Measurements from ENCODE around the gene RASGRP4. TPM values are rescaled to one million over a fixed set of nuclear protein-coding genes. Genes with fewer than 3 reads are reported as not detected.
"Not testable (repeated sequence)": the region's sequence is repeated elsewhere in the genome, so short reads cannot be mapped to it uniquely, and the experiment has no call there.

The RASGRP4 gene, protein sequence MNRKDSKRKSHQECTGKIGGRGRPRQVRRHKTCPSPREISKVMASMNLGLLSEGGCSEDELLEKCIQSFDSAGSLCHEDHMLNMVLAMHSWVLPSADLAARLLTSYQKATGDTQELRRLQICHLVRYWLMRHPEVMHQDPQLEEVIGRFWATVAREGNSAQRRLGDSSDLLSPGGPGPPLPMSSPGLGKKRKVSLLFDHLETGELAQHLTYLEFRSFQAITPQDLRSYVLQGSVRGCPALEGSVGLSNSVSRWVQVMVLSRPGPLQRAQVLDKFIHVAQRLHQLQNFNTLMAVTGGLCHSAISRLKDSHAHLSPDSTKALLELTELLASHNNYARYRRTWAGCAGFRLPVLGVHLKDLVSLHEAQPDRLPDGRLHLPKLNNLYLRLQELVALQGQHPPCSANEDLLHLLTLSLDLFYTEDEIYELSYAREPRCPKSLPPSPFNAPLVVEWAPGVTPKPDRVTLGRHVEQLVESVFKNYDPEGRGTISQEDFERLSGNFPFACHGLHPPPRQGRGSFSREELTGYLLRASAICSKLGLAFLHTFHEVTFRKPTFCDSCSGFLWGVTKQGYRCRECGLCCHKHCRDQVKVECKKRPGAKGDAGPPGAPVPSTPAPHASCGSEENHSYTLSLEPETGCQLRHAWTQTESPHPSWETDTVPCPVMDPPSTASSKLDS
- total RNA-seq, result not detected in 2 replicates

GRCh38 chr19:38425810-38426466 lies at the start of gene RASGRP4:
TSS of gene RASGRP4 (minus strand) at chr19:38426219. CDS start at chr19:38426091, 128 bp downstream.
- Histone ChIP-seq H3K27me3 (ENCODE audit: control insufficient read depth, insufficient read depth, low read length) (no peaks in the 10 kb centered on the region), H3K4me3 (ENCODE audit: low read depth, low read length) (no peak within 1 kb of the TSS), H3K36me3 (ENCODE audit: control insufficient read depth, insufficient read depth, low read length) (no peaks in the 10 kb centered on the region)
- no peak for TF ChIP-seq CTCF (IDR thresholded peaks at IDR 0.05; ENCODE audit: insufficient read depth, low read length, severe bottlenecking)
- FAIRE-seq (no peak), DNase-seq (ENCODE audit: low read depth) (no peak)

DNA sequence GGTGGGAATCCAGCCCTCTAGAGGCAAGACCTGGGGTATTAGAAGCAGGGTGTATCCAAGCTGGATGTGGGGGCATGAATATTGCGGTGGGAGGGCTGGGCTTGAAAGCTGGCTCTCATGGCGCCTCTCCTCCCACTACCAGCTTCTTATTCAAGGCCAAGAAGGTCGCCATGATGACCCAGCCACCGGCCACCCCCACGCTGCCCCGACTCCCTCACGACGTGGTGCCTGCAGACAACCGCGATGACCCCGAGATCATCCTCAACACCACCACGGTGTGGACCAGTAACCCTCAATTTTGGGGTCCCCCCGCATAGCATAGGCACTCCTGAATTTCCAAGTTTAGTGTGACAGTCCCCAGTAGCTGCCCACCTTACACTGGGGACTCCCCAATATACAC lies 49.2 kb upstream of the RASGRP4 start:
- no peak for TF ChIP-seq CTCF (IDR thresholded peaks at IDR 0.05; ENCODE audit: insufficient read depth, low read length, severe bottlenecking)
- H3K27me3 ChIP-seq (ENCODE audit: control insufficient read depth, insufficient read depth, low read length), result no peaks in the 10 kb centered on the region
- no peak for FAIRE-seq

GRCh38 chr19:38473201-38473600 lies 47.2 kb upstream of the RASGRP4 start:
- FAIRE-seq (no peak), DNase-seq (ENCODE audit: low read depth) (no peak)
- no peaks in the 10 kb centered on the region for H3K36me3 ChIP-seq (ENCODE audit: control insufficient read depth, insufficient read depth, low read length)
- no peak for TF ChIP-seq CTCF (IDR thresholded peaks at IDR 0.05; ENCODE audit: insufficient read depth, low read length, severe bottlenecking)
- no peaks in the 10 kb centered on the region for H3K27me3 ChIP-seq (ENCODE audit: control insufficient read depth, insufficient read depth, low read length)
- no peak overlapping the region for H3K4me3 ChIP-seq (ENCODE audit: low read depth, low read length)

More for the DNA sequence above, 49.2 kb upstream of the RASGRP4 start:
- no peak for DNase-seq (ENCODE audit: low read depth)
- no peaks in the 10 kb centered on the region for H3K36me3 ChIP-seq (ENCODE audit: control insufficient read depth, insufficient read depth, low read length)
- no peak overlapping the region for H3K4me3 ChIP-seq (ENCODE audit: low read depth, low read length)

DNA sequence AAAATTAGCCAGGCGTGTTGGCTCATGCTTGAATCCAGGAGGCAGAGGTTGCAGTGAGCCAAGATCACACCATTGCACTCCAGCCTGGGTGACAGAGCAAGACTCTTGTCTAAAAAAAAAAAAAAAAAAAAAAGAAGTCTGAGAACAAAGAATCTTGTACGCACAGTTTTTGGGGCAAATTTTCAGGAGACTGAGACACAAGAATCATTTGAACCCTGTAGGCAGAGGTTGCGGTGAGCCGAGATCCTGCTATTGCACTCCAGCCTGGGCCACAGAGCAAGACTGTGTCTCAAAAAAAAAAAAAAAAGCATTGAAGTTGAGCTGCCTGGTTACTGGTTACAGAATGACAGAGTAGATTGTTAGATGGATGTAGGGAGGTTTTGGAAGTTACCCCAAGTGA lies 46.7 kb upstream of the RASGRP4 start:
- DNase-seq (ENCODE audit: low read depth); H3K4me3 ChIP-seq (ENCODE audit: low read depth, low read length); FAIRE-seq; H3K36me3 ChIP-seq (ENCODE audit: control insufficient read depth, insufficient read depth, low read length); H3K27me3 ChIP-seq (ENCODE audit: control insufficient read depth, insufficient read depth, low read length): not testable (repeated sequence)

DNA sequence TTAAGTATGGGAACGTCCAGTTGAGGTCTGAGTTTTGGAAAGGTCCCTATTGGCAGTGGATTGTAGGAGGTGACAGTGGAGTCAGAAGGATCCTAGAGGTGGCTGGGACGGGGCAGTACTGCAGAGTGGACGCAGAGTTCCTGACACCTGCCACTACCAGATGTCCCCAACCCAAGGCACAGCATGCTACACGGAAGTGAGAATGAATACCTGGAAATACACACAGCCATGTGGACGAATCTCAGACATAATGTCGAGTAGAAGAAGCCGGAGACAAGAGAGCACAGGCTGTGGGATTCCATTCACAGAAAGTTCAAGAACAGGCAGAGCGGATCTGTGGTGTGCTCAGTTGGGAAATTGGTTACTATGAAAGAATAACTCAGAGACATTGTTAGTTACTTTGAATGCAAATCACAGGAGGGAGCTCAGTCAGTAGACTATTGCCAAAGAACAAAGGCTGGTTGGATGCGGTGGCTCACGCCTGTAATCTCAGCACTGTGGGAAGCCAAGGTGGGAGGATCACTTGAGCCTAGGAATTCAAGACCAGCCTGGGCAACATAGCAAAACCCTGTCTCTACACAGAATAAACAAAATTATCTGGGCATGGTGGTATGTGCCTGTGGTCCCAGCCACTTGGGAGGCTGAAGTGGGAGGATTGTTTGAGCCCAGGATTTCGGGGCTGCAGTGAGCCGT lies 44.9 kb upstream of the RASGRP4 start:
- FAIRE-seq, result peak; percentile 72
- Histone ChIP-seq H3K27me3 (ENCODE audit: control insufficient read depth, insufficient read depth, low read length) (no peaks in the 10 kb centered on the region), H3K36me3 (ENCODE audit: control insufficient read depth, insufficient read depth, low read length) (no peaks in the 10 kb centered on the region), H3K4me3 (ENCODE audit: low read depth, low read length) (no peak overlapping the region)
- DNase-seq (ENCODE audit: low read depth), result no peak
- TF ChIP-seq CTCF (IDR thresholded peaks at IDR 0.05; ENCODE audit: insufficient read depth, low read length, severe bottlenecking), result no peak
